Smooth muscle cell (in vitro differentiated cells): ENCODE measurements around the gene TBC1D32. TPM values are rescaled to one million over a fixed set of nuclear protein-coding genes. Genes with fewer than 3 reads are reported as not detected.
"Not testable (repeated sequence)": the region's sequence is repeated elsewhere in the genome, so short reads cannot be mapped to it uniquely, and the experiment has no call there.

Experiments used
- DNase-seq: peaks from one replicate; lab custom pipeline; 2025; ENCODE audit not compliant: unreplicated experiment; lab: John Stamatoyannopoulos, UW
- H2AFZ ChIP-seq: fragments of 200-600 bp; sonication (generic); 2 replicates; pipeline ENCODE4 v1.6.0; 2016; ENCODE audit warnings: antibody characterized with exemption, low read depth, mild to moderate bottlenecking
- H3F3A ChIP-seq: fragments of 200-600 bp; sonication (generic); 2 replicates; pipeline ENCODE4 v1.6.0; 2017; ENCODE audit warnings: antibody characterized with exemption, low read depth
- H3K27ac ChIP-seq: fragments of 200-600 bp; sonication (generic); 2 replicates; pipeline ENCODE4 v1.5.1; 2016; ENCODE audit warnings: low read depth, mild to moderate bottlenecking
- H3K27me3 ChIP-seq: fragments of 200-600 bp; sonication (generic); 2 replicates; pipeline ENCODE4 v1.6.1; 2016; ENCODE audit warnings: low read depth, mild to moderate bottlenecking
- H3K36me3 ChIP-seq: fragments of 200-600 bp; sonication (generic); 2 replicates; pipeline ENCODE4 v1.5.1; 2016; ENCODE audit warnings: low read depth
- H3K4me1 ChIP-seq: fragments of 200-600 bp; sonication (generic); 2 replicates; pipeline ENCODE4 v1.5.1; 2016; ENCODE audit warnings: low read depth
- H3K4me2 ChIP-seq: fragments of 200-600 bp; sonication (generic); 2 replicates; pipeline ENCODE4 v1.6.0; 2016; ENCODE audit warnings: mild to moderate bottlenecking
- H3K4me3 ChIP-seq: fragments of 200-600 bp; sonication (generic); 2 replicates; pipeline ENCODE4 v1.5.1; 2016; ENCODE audit warnings: mild to moderate bottlenecking
- H3K79me2 ChIP-seq: fragments of 200-600 bp; sonication (generic); 2 replicates; pipeline ENCODE4 v1.6.0; 2016; ENCODE audit warnings: low read depth, mild to moderate bottlenecking
- H3K9ac ChIP-seq: fragments of 200-600 bp; sonication (generic); 2 replicates; pipeline ENCODE4 v1.6.0; 2016; ENCODE audit warnings: low read depth
- H3K9me3 ChIP-seq: fragments of 200-600 bp; sonication (generic); replicated peaks from 2 replicates; pipeline ENCODE4 v1.5.1; 2016; ENCODE audit warnings: low read depth
- H4K20me1 ChIP-seq: fragments of 200-600 bp; sonication (generic); 2 replicates; pipeline ENCODE4 v1.6.0; 2016; ENCODE audit warnings: low read depth
- WGBS: methylation state at CpG from one replicate; pipeline ENCODE4 v1.1.7; 2016; ENCODE audit warnings: low lambda C conversion rate; 5-methylcytosine and 5-hydroxymethylcytosine counted together
- polyA plus RNA-seq: library from polyadenylated mRNA; unstranded; fragments of >200 nt; fragmentation: Nextera tagmentation; extraction: Ambion mirVana; gene quantifications from 2 replicates; pipeline ENCODE4 v1.2.1, GENCODE V29; 2016
- total RNA-seq: library from RNA; depleted of rRNA; stranded (reverse); fragments of >200 nt; gene quantifications from 2 replicates; pipeline ENCODE4 v1.2.3, GENCODE V29; 2014
- TF ChIP-seq, protein P1 (sequence below): fragments of 200-600 bp; sonication (generic); IDR thresholded peaks from 2 replicates; pipeline ENCODE4 v1.5.1; 2017; ENCODE audit warnings: borderline replicate concordance, mild to moderate bottlenecking, antibody characterized with exemption; ENCODE audit not compliant: insufficient read depth, poor library complexity, severe bottlenecking

Gene TBC1D32
- total and polyA plus RNA-seq, 2 experiments from 2014 or later: 4.2 to 14.5 TPM

DNA sequence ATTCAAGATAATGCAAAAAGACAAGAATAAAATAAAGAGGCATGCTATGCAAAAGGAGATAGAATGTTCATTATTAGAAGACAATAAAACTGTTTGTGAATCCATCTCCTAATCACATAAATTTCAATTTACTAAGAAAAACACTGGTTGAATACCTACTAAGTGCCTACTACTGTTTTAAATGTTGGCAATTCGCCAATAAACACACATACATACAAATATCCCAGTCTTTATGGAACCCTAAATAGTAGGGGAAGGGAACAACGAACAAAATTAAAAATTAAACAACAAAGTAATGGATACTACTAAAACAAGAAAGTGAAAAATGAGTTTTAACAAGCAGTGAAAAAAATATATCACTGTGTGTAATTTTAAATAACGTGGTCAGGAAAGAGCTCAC is 158.5 kb downstream of the TBC1D32 start:
- 97% methylated on average over 3 of the region's 3 CpGs for WGBS
- Histone ChIP-seq H4K20me1 (no peaks in the 10 kb centered on the region), H3K9ac (no peak overlapping the region), H3K4me1 (no peaks in the 10 kb centered on the region), H3K27ac (no peak overlapping the region), H3K9me3 (no peaks in the 10 kb centered on the region), H2AFZ (no peak overlapping the region), H3K79me2 (no peaks in the 10 kb centered on the region), H3F3A (no peaks in the 10 kb centered on the region), H3K4me3 (no peak overlapping the region), H3K4me2 (no peak overlapping the region), H3K27me3 (no peaks in the 10 kb centered on the region), H3K36me3 (no peaks in the 10 kb centered on the region)
- DNase-seq: no peak
- TF ChIP-seq, protein P1, sequence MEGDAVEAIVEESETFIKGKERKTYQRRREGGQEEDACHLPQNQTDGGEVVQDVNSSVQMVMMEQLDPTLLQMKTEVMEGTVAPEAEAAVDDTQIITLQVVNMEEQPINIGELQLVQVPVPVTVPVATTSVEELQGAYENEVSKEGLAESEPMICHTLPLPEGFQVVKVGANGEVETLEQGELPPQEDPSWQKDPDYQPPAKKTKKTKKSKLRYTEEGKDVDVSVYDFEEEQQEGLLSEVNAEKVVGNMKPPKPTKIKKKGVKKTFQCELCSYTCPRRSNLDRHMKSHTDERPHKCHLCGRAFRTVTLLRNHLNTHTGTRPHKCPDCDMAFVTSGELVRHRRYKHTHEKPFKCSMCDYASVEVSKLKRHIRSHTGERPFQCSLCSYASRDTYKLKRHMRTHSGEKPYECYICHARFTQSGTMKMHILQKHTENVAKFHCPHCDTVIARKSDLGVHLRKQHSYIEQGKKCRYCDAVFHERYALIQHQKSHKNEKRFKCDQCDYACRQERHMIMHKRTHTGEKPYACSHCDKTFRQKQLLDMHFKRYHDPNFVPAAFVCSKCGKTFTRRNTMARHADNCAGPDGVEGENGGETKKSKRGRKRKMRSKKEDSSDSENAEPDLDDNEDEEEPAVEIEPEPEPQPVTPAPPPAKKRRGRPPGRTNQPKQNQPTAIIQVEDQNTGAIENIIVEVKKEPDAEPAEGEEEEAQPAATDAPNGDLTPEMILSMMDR: no peak

DNA sequence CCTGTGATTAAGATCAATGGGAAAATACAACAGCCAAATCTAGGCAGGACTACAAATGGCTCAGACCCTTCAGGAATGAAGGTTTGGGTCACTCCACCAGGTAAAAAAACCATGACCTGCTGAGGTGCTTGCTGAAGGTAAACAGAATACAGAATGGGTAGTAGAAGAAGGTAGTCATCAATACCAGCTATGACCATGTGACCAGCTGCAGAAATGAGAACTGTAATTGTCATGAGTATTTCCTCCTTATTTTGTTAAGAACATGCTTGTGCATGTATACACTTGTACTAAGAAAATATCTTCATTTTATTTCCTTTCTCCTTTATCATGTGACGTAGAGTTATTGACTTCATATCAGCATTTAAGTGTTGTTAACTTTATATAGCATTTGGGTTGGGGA is 161.8 kb downstream of the TBC1D32 start:
- not testable (repeated sequence) for DNase-seq, H3K4me3 ChIP-seq, H3K9me3 ChIP-seq, H3K36me3 ChIP-seq, H2AFZ ChIP-seq, H3K27ac ChIP-seq, H3K9ac ChIP-seq, H3K4me1 ChIP-seq, H3K79me2 ChIP-seq, H3K4me2 ChIP-seq, H4K20me1 ChIP-seq, H3K27me3 ChIP-seq, H3F3A ChIP-seq
- WGBS: 100% methylated on average over 1 of the region's 1 CpG

DNA sequence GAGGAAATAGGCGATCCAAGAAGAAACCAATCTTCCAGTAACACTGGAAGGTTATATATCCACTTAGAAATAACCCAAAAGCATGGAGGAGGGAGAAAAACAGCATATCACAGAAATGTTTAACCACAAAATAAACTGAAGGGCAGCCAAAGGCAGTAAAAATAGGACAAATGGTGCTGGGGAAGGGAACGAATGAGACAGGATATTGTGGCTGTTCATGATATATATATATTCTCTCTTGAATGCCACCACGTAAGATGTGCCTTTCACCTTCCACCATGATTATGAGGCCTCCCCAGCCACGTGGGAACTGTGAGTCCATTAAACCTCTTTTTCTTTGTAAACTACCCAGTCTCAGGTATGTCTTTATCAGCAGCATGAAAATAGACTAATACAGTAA is 162.4 kb downstream of the TBC1D32 start:
- Histone ChIP-seq H3K27ac (no peak overlapping the region), H2AFZ (no peak overlapping the region), H3K36me3 (no peaks in the 10 kb centered on the region), H3K4me3 (no peak overlapping the region), H3K9me3 (no peaks in the 10 kb centered on the region), H3K79me2 (no peaks in the 10 kb centered on the region), H3K4me2 (no peak overlapping the region), H3F3A (no peaks in the 10 kb centered on the region), H3K4me1 (no peaks in the 10 kb centered on the region), H4K20me1 (no peaks in the 10 kb centered on the region), H3K9ac (no peak overlapping the region), H3K27me3 (no peaks in the 10 kb centered on the region)
- 79% methylated on average over 4 of the region's 4 CpGs for WGBS
- TF ChIP-seq, protein P1: no peak
- DNase-seq: no peak

DNA sequence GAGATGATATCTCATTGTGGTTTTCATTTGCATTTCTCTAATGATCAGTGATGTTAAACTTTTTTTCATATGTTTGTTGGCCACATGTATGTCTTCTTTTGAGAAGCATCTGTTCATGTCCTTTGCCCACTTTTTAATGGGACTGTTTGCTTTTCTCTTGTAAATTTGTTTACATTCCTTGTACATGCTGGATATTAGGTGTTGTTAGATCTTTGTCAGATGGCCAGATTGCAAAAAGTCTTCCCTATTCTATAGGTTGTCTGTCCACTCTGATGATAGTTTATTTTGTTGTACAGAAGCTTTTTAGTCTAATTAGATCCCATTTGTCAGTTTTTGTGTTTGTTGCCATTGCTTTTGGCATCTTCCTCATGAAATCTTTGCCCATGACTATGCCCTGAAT is 172.4 kb downstream of the TBC1D32 start:
- Histone ChIP-seq H3K9ac (no peak overlapping the region), H3K36me3 (peaks cover 26% of the 10 kb centered on the region), H3K4me1 (no peaks in the 10 kb centered on the region), H3K4me3 (no peak overlapping the region), H3K27me3 (no peaks in the 10 kb centered on the region), H3K9me3 (peaks cover 5% of the 10 kb centered on the region), H3K27ac (no peak overlapping the region), H3K79me2 (no peaks in the 10 kb centered on the region), H2AFZ (no peak overlapping the region), H4K20me1 (no peaks in the 10 kb centered on the region), H3K4me2 (no peak overlapping the region), H3F3A (no peaks in the 10 kb centered on the region)
- TF ChIP-seq, protein P1: no peak
- DNase-seq: no peak
